Middle frontal gyrus (tissue), 1 donor: ENCODE results near the gene LMO7.
"Not testable (repeated sequence)": the region's sequence is repeated elsewhere in the genome, so short reads cannot be mapped to it uniquely, and the experiment has no call there.

Experiments used
- DNase-seq: peaks from one replicate; pipeline ENCODE4 v3.0.0-alpha.2; 2015; ENCODE audit warnings: low spot score; ENCODE audit errors: extremely low spot score

LMO7 gene

GRCh38 chr13:75647126-75647784 lies 11.1 kb downstream of the LMO7 start:
- DNase-seq, result no peak

DNA sequence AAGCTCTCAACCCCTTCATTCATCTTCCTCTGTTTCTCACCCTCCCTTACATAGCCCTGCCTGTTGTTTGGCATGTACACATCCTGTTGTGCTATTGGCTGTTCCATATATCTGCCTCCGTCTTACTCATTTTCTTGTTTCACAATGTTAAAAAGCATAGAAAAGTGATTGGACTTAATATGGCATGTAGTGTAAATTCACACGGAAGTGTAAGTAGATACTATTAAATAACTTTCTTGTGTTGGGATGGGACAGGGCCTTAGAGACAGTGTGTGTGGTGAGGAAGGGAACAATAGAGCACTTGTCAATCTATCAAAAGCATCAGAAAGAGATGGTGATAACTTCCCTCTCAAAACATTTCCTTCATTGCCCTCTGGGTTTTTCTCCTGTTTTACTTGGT lies 12.3 kb downstream of the LMO7 start:
- no peak for DNase-seq

- DNase-seq, result no peak
Observed at GRCh38 chr13:75651013-75651412, 14.9 kb downstream of the LMO7 start.

GRCh38 chr13:75652726-75653125 lies 16.6 kb downstream of the LMO7 start:
- DNase-seq, result no peak

DNA sequence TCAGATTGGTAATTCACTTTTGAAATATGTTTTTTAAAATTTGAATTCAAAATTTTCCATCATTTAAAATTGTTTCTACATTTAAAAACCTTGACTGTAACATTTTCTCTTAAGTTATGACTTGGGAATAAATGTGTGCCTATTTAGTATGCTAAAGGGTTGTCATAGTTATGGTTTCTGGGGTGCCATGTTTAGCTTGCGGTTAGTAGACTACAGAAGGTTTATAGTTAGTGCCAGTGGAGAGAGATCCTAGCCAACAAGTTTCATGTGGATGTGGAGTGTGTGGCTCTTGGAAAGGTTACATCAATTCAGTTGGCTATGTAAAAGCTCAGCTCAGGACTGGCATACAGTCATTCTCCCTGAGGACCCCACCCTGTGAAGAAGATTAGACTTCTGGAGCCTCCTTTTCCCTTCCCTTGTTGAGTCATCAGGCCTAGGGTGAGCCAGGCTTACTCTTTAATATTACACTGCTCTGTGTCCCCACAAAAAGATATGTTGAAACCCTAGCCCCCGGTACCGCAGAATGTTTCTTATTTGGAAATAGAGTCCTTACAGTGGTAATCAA lies 20.4 kb downstream of the LMO7 start:
- DNase-seq, result no peak

GRCh38 chr13:75657111-75657510 lies 21.0 kb downstream of the LMO7 start:
- no peak for DNase-seq

DNA sequence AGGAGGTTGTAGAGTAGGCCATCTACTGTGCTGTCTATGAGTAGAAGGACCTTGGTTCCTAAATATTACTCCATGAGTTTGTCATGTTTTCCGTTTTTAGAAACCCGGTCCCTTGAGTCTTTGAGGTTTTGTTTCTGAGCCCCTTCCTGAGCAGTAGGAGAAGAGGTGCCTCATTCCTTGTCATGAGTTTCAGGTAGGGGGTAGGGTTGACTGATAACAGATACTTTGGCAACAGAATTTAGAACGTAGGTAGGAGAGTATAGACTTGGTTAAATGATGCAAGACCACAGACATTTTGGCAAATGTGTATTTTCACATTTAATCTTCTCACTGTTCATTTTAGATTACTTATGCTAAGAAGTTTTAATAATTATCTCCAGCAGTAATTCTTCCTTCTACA lies 24.6 kb downstream of the LMO7 start:
- no peak for DNase-seq

DNA sequence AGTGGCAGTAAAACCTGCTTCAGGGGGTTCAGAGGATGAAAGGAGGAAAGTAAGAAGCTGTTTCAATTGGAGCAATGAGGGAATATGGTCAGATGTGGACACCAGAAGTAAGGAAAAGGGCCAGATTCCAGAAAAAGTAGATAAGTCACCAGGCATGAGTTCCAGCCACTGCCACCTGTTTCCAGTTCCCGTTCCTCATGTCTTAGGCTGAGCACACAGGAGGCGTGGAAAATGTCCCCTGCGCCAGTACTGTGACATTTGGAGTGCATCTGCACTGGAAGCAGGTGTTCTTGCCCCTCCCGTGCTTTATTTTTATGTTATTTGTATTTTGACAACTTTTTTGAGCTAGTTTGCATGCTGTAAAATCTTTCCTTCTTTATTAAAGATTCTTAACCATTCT lies 25.3 kb downstream of the LMO7 start:
- DNase-seq, result no peak

GRCh38 chr13:75666646-75667351 lies 30.7 kb downstream of the LMO7 start:
- DNase-seq, result no peak

GRCh38 chr13:75669706-75670105 lies 33.6 kb downstream of the LMO7 start:
- DNase-seq, result no peak

DNA sequence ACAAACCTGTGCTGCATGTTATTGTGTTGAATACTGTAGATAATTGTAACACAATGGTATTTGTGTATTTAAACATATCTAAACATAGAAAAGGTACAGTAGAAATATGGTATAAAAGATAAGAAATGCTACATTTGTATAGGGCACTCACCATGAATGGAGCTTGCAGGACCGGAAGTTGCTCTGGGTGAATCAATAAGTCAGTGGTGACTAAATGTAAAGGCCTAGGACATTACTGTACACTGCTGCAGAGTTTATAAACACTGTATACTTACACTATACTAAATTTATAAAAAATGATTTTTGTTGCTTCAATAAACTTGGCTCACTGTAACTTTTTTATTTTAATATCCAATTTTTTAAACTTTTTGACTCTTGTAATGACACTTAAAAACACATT lies 34.4 kb downstream of the LMO7 start:
- DNase-seq, result no peak

GRCh38 chr13:75675421-75675820 lies 39.3 kb downstream of the LMO7 start:
- no peak for DNase-seq

DNA sequence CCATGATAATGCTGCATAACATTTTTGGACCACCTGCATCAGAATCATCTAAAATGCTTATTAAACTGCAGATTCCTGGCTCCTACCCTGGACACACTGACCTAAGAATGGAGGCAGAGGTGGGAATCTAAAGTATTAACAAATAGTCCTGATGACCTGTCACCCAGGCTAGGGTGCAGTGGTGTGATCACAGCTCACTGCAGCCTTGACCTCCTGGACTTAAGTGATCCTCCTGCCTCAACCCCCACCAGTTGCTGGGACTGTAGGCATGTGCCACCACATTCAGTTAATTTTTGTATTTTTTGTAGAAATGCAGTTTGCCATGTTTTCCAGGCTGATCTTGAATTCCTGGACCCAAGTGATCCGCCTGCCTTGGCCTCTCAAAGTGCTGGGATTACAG lies 43.3 kb downstream of the LMO7 start:
- DNase-seq, result no peak

DNA sequence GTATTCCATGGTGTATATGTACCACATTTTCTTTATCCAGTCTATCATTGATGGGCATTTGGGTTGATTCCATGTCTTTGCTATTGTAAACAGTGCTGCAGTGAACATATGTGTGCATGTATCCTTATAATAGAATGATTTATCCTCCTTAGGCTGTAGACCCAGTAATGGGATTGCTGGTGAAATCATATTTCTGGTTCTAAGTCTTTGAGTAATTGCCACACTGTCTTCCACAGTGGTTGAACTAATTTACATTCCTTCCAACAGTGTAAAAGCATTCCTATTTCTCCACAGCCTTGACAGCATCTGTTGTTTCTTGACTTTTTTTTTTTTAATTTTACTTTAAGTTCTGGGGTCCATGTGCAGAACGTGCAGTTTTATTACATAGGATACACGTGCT lies 44.1 kb downstream of the LMO7 start:
- DNase-seq, result not testable (repeated sequence)

GRCh38 chr13:75682326-75682725 lies 46.2 kb downstream of the LMO7 start:
- no peak for DNase-seq

DNA sequence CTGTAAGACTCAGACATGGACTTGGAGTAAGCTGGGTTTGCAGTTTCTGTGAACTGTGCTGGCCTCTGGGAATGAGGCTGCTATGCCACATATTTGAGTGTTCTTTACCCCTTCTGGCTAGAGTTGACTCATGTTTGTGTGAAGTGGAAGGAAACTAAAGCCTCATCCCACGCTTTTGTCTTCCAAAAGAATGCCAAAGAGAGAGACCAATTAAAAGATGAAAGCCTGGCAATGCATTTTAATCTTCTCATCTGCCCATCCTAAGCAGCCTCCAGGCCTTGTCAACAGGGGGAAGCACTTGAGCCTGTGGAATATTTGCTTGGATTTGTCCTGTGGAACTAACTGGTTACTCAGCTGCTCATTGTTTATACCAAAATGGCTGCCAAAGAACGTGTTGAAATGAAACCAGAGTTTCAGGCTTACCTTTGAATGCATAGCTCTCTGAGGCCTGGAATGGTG lies 49.1 kb downstream of the LMO7 start:
- DNase-seq, result no peak

DNA sequence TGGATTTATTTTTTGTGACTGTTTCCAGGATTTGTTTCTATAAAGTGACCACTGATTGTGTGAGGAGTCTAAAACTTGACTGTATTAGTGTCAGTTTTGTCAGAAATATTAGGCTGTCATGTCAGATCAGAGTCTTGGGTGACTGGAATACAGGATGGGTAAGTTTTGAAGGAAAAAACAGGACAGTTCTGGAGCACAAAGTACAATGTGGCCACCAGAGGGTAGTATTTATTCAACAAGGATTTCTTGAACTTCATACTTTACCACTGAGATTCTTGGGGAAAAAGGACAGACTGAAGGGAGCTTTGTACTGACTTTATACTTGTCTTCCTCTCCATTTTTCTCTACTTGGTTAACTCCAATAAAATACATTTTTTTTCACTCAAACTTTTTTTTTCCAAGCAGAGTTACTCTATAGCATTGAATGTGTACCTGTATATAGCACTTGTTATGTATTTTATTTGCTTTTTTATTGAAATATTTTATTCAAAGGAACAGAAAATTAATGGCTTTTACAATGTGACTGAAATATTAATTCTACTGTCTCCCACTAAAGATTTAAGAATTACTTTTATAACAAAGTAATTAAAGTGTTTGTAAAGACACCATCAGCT lies 51.1 kb downstream of the LMO7 start:
- no peak for DNase-seq

DNA sequence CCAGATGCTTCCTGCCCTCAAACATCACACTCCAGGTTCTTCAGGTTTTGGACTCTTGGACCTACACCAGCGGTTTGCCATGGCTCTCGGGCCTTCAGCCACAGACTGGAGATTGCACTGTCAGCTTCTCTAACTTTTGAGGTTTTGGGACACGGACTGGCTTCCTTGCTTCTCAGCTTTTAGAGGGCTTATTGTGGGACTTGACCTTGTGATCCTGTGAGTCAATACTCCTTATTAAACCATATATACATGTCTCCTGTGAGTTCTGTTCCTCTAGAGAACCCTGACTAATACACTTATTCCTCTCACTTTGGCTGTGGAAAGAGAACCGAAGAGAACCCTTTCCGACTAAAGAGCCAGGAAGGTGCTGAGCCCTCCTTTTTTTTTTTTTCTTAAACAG lies 53.6 kb downstream of the LMO7 start:
- DNase-seq, result no peak

GRCh38 chr13:75690607-75691006 lies 54.5 kb downstream of the LMO7 start:
- no peak for DNase-seq

DNA sequence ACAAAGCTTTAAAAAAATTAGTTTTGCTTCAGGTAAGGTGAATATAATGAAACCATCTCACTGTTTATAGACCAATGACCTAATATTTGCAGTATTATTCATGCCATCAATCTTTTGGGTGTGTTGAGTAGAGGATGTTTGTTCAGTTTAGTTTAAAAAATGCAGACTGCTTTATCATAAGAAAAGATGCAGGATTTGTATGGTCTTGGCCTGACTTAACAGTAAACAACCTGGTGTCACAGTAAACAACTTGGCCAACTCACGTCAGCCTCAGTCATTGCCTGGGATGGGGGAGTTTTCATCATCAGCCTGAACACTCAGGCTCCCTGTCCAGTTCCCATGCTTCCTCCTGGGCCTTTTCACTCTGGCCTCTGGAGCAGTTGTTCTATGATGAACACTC lies 55.1 kb downstream of the LMO7 start:
- DNase-seq, result no peak

- no peak for DNase-seq
Observed at GRCh38 chr13:75693227-75693626, 57.1 kb downstream of the LMO7 start.

DNA sequence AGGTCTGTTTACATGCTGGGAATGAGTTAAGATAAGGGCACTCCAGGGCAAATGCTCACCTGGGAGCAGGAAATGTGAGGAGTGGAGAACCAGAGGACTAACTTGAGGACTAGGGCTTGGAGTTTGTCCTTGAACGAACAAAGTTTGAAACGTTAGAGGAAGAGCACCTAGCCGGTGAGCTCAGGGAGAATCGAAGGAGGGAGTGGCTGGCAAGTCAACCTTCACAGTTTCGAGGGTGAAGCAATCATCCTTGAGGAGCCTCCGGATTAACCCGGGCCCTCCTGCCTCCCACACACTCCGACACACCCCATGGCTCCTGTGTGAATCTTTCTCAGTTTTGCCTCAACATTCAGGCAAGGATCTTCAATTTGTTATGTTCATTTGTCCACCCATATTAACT lies 58.6 kb downstream of the LMO7 start:
- DNase-seq, result no peak
